ENCODE data around the gene LRP1-AS.

The LRP1-AS gene

DNA sequence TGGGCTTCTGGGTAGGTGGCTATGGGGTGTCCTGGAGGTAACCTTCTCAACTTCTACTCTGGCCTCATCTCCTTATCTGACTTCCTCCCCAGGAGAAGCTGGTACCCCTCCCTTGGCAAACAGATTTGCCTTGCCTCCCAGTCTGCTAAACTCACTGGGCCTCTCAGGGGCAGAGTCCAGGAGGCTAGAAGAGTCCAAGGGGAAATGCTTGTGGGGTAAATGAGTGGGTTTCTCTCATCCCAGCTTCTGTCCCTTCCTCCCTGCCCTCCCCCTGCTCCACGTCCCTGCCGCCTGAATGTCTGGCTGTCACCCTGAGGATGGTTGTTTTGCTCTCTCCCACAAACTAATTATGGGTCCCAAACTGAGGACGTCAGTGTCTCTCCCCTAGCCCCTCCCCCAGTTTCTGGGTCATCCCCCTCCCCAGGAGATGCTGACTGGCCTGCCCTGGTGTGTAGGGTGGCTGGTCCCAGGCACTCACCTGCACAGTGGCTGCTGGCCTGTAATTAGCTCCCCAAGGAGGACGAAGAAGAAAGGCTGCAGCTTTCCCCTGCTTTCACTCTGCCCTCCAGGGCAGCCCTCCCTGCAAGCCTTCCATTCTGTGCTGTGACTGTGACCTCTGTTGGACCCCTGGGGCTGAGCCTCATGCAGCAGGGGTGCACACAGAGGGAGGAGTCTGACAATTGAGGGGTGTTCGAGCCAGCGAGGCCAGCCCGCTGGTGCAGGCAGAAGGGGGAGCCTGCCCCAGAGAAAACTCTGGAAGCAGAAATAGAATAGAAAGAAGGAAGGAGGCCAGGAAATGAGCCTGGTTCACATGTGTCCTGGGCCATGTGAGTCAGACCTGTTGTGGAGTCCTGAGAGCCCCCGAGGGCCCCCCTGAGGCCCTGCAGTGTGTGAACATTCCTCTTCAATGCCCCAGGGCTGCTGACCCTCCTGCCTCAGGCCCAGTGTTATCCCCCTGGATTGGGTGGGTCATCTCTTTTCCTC, at the start of gene LRP1-AS:
Gene LRP1-AS, minus strand, starts transcription at position 659 of the 984 bp plus-strand sequence.
- in situ Hi-C loops (cut with HindIII; ENCODE audit: low pct_ligation_motif_present, low pct_unique_long_range_greater_than_20kb, low sequenced_read_pairs): no loop called here
- DNase-seq: no peak

DNA sequence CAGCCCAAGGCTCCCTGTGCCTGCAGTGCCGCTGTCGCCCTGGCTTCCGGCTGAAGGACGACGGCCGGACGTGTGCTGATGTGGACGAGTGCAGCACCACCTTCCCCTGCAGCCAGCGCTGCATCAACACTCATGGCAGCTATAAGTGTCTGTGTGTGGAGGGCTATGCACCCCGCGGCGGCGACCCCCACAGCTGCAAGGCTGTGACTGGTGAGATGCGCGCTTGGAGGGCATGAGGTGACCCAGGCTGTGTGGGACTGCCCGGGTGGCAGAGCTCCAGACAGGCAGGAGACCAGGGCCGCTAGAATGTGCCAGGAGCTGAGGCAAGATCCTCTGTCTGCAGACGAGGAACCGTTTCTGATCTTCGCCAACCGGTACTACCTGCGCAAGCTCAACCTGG, 49.5 kb upstream of the LRP1-AS start:
- in situ Hi-C loops (cut with HindIII; ENCODE audit: low pct_ligation_motif_present, low pct_unique_long_range_greater_than_20kb, low sequenced_read_pairs): no loop called here
- no peak for DNase-seq

DNA sequence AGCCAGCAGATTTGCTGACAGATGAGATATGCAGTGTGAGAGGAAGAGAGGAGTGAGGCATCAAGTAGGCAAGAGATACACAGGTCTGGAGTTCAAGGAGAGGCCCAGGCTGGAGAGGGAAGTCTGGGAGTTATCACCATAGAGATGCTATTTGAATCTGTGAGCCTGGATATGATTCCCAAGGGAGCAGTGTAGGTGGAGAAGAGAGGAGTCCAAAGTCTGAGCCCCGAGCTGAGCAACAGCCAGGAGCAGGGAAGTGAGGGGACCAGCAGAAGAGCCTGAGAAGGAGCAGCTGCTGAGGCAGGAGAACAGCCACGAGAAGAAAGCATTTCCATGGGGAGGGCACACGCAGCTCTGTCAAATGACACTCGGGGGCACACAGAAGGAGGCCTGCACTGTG, 49.0 kb upstream of the LRP1-AS start:
- no peak for DNase-seq
- in situ Hi-C loops (cut with HindIII; ENCODE audit: low pct_ligation_motif_present, low pct_unique_long_range_greater_than_20kb, low sequenced_read_pairs): no loop called here

DNA sequence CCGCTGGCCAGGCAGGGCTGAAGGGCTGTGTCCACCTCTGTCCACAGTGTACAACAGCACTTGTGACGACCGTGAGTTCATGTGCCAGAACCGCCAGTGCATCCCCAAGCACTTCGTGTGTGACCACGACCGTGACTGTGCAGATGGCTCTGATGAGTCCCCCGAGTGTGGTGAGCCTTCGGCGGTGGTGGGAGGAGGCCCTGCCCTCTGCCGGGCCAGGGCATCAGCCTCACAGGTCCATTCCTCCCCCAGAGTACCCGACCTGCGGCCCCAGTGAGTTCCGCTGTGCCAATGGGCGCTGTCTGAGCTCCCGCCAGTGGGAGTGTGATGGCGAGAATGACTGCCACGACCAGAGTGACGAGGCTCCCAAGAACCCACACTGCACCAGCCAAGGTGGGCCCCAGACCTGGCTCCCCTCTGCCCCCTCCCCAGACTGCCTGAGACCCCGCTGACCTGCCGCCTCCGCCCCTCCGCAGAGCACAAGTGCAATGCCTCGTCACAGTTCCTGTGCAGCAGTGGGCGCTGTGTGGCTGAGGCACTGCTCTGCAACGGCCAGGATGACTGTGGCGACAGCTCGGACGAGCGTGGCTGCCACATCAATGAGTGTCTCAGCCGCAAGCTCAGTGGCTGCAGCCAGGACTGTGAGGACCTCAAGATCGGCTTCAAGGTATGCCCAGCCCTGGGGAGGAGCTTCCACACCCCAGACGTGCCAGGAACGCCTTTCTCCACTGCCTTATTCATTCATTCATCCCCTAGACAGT, 48.4 kb upstream of the LRP1-AS start:
- in situ Hi-C loops (cut with HindIII; ENCODE audit: low pct_ligation_motif_present, low pct_unique_long_range_greater_than_20kb, low sequenced_read_pairs): no loop called here
- no peak for DNase-seq

DNA sequence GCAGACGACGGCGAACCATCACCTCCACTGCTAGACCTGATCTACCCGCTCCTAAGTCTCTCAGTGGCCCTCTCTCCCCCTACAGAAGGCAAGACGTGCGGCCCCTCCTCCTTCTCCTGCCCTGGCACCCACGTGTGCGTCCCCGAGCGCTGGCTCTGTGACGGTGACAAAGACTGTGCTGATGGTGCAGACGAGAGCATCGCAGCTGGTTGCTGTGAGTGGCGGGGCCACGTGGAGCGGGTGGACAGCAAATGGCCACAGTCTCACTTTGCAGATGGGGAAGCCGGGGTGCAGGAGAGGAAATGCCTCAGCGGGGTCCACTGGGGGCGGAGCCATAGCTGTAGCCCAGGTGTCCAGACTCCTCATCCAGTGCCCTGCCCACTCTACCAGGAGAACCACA, 47.8 kb upstream of the LRP1-AS start:
- DNase-seq: no peak
- in situ Hi-C loops (cut with HindIII; ENCODE audit: low pct_ligation_motif_present, low pct_unique_long_range_greater_than_20kb, low sequenced_read_pairs): no loop called here

DNA sequence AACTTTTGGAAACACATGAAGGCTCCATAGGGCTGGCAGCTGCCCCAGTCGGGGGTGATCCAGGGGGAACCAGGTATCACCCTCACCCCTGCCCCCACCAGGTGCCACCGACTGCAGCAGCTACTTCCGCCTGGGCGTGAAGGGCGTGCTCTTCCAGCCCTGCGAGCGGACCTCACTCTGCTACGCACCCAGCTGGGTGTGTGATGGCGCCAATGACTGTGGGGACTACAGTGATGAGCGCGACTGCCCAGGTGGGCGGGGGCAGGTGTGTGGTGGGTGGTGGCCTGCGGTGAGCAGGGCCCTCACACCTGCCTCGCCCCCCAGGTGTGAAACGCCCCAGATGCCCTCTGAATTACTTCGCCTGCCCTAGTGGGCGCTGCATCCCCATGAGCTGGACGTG, 46.8 kb upstream of the LRP1-AS start:
- DNase-seq: no peak
- in situ Hi-C loops (cut with HindIII; ENCODE audit: low pct_ligation_motif_present, low pct_unique_long_range_greater_than_20kb, low sequenced_read_pairs): no loop called here

DNA sequence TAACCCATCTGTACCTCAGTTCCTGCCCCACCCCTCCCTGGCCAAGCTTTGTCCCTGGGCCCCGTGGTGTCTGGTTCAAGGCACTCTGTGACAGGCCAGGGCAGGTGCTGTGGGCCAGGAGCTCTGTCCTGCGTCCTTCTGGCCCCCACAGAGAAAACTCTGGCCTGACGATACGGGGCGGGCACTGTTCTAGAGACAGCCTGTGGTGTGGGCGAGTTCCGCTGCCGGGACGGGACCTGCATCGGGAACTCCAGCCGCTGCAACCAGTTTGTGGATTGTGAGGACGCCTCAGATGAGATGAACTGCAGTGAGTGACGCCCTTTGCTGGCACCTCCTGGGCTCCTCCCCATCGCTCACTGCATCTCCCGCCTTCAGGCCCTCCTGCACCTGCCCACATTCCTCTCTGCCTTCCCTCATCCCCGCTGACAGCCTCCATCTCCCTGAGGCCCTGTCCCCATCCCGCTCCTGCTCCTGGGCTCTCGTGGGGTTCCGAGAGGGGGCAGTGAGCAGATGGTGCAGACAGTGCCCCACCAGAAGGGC, 46.4 kb upstream of the LRP1-AS start:
- in situ Hi-C loops (cut with HindIII; ENCODE audit: low pct_ligation_motif_present, low pct_unique_long_range_greater_than_20kb, low sequenced_read_pairs): no loop called here
- DNase-seq: no peak

DNA sequence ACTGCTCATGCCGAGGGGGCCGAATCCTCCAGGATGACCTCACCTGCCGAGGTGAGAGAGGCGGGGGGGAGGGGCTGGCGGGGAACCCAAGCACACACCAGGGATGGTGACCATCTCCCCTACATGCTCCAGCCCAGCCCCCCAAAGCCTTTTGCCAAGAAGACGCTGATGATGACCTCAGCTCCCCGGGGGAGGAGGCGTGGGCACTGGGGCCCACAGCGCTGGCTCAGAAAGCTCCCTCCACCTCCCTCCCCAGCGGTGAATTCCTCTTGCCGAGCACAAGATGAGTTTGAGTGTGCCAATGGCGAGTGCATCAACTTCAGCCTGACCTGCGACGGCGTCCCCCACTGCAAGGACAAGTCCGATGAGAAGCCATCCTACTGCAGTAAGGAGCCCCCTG, 45.5 kb upstream of the LRP1-AS start:
- no peak for DNase-seq
- in situ Hi-C loops (cut with HindIII; ENCODE audit: low pct_ligation_motif_present, low pct_unique_long_range_greater_than_20kb, low sequenced_read_pairs): no loop called here

DNA sequence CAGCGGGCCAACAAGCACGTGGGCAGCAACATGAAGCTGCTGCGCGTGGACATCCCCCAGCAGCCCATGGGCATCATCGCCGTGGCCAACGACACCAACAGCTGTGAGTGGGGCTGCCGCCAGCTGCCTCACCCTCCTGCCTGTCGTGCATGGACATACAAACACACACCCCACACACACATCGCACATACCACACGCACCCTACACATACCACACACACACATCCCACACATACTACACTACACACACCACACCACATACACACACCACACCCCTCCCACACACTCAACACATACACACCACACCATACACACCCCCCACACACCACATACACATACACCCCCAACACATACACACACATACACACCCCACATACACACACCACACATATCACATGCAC, 44.0 kb upstream of the LRP1-AS start:
- DNase-seq: no peak
- in situ Hi-C loops (cut with HindIII; ENCODE audit: low pct_ligation_motif_present, low pct_unique_long_range_greater_than_20kb, low sequenced_read_pairs): no loop called here

DNA sequence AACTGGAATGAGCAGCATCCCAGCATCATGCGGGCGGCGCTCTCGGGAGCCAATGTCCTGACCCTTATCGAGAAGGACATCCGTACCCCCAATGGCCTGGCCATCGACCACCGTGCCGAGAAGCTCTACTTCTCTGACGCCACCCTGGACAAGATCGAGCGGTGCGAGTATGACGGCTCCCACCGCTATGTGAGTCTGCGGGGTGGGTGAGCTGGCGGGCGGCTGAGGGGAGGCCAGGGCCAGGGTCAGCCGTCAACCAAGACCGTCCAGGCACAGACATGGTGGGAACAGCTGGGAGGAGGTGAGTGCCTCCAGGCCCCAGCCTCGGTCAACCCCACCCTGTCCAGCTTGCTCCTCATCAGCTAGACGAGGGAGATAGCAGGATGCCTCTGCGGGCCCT, 43.4 kb upstream of the LRP1-AS start:
- no peak for DNase-seq
- in situ Hi-C loops (cut with HindIII; ENCODE audit: low pct_ligation_motif_present, low pct_unique_long_range_greater_than_20kb, low sequenced_read_pairs): no loop called here

DNA sequence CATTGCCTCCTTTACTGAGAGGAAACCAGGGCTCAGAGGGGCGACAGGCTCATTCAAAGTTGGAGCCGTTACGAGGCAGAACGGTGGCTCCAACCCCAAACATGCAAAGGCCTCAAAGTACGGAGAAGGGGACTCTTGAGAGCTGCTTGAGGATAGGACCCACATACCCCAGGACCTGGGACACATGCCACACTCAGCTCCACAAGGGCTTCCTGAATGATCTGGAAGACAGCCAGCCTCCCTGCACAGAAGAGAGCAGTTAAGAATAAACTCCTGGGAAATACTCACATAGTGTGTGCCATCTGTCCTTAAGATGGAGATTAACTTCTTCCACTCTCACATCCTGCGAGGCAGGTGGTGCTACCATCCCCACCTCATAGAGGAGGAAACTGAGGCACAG, 42.6 kb upstream of the LRP1-AS start:
- no peak for DNase-seq
- in situ Hi-C loops (cut with HindIII; ENCODE audit: low pct_ligation_motif_present, low pct_unique_long_range_greater_than_20kb, low sequenced_read_pairs): no loop called here

DNA sequence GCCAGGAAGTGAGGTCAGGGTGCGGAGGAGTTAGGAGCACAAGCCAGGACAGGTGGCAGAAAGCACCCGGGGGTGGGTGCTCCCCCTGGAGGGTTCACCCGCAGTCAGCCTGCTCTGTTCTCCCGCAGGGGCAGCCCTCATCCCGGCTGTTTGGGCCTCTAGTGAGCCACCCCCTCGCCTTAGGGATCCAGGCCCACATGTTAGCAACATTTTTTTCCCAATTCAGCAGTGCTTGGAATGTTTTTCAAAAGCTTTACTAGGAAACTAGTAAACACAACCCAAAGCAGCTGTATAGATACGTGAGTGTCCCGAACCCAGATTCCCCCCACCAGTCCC, 40.6 kb upstream of the LRP1-AS start:
- in situ Hi-C loops (cut with HindIII; ENCODE audit: low pct_ligation_motif_present, low pct_unique_long_range_greater_than_20kb, low sequenced_read_pairs): no loop called here
- DNase-seq: no peak

DNA sequence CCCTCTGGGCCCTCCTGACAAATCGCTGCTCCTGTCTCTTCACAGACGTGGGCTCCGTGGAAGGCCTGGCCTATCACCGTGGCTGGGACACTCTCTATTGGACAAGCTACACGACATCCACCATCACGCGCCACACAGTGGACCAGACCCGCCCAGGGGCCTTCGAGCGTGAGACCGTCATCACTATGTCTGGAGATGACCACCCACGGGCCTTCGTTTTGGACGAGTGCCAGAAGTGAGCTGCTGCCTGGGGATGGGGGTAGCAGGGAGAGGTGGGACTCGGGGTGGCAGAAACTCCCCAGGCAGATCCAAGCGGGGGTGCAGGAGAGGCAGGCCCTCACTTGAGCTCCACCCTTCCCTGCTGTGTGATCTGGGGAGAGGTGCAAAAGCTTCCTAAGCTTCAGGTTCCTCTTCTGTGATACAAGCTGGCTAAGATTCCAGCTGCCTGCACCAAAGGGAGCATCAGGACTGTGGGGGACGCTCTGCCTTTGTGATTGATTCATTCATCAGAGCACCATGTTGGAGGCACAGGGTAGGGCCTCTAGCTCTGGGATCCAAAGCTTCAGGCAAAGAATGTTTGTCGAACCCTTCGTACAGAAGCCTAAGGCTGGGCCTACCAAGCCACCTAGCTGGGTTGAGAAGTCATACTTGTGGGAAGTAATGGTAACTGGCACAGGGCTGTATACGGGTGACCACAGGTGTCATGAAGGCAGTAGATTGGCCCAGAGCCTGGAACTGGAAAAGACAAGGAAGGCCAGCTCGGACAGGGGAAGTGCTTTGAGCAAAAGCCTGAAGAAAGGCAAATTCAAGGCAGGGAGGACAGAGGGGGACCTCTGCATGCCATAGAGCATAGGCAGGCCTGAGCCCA, 40.0 kb upstream of the LRP1-AS start:
- DNase-seq: no peak
- in situ Hi-C loops (cut with HindIII; ENCODE audit: low pct_ligation_motif_present, low pct_unique_long_range_greater_than_20kb, low sequenced_read_pairs): no loop called here

DNA sequence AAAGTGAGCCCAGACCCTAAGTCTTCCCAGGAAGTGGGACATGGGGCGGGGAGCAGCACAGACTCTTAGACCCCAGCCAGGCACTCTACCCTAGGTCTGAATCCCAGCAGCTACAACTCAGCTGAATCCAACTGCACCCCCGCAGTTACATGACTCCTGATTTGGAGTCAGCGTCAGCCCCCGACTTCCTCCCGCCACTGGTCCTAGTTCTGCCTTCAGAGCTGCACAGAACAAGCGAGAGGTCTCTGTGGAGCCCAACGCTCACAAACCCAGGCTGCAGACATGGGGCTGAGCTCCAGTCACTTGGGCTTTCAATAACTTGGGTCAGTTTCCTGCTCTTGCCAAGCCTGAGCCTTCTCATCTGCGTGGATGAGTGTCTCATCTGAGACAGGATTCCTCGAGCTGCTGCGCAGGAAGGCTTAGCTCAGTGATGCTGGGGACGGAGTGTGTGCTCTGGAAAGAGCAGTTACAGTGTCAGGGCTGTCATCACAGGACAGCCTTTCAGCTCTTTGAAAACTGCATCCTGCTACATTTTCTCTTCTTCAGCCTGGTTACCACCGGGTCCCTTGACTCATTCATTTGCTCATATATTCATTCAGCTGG, 38.6 kb upstream of the LRP1-AS start:
- DNase-seq: no peak
- in situ Hi-C loops (cut with HindIII; ENCODE audit: low pct_ligation_motif_present, low pct_unique_long_range_greater_than_20kb, low sequenced_read_pairs): no loop called here

DNA sequence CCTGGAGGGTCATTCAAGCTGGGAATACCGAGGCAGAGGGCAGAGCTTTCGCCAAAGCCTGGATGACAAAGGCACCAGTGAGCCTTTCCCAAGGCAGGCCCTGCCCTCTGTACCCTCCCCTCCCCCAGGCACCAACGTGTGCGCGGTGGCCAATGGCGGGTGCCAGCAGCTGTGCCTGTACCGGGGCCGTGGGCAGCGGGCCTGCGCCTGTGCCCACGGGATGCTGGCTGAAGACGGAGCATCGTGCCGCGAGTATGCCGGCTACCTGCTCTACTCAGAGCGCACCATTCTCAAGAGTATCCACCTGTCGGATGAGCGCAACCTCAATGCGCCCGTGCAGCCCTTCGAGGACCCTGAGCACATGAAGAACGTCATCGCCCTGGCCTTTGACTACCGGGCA, 38.0 kb upstream of the LRP1-AS start:
- no peak for DNase-seq
- in situ Hi-C loops (cut with HindIII; ENCODE audit: low pct_ligation_motif_present, low pct_unique_long_range_greater_than_20kb, low sequenced_read_pairs): no loop called here

DNA sequence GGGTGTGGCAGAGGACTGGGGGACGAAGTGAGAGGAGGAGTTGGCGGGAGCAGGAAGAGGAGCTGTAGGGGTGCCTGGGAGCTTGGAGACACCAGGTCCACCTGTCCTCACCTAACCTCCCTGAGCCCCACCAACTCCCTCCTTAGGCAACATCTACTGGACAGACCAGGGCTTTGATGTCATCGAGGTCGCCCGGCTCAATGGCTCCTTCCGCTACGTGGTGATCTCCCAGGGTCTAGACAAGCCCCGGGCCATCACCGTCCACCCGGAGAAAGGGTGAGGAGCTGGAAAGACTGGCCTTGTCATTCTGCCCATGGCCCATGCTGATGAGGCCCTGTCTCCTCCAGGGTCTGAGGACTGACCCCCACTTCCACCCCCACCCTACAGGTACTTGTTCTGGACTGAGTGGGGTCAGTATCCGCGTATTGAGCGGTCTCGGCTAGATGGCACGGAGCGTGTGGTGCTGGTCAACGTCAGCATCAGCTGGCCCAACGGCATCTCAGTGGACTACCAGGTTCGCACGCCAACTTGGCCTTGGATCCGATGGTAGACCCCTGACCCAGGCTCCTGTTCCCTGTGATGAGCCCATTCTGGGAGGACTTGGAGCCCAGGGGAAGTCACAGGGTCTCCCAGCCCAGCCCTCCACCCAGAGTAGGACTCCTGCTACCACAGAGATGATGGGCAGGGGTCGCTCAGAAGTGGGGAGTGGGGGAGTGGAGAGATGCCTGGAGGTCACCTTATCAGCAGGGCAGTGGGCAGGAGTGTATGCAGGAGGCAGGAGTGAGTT, 36.7 kb upstream of the LRP1-AS start:
- DNase-seq: no peak
- in situ Hi-C loops (cut with HindIII; ENCODE audit: low pct_ligation_motif_present, low pct_unique_long_range_greater_than_20kb, low sequenced_read_pairs): no loop called here

DNA sequence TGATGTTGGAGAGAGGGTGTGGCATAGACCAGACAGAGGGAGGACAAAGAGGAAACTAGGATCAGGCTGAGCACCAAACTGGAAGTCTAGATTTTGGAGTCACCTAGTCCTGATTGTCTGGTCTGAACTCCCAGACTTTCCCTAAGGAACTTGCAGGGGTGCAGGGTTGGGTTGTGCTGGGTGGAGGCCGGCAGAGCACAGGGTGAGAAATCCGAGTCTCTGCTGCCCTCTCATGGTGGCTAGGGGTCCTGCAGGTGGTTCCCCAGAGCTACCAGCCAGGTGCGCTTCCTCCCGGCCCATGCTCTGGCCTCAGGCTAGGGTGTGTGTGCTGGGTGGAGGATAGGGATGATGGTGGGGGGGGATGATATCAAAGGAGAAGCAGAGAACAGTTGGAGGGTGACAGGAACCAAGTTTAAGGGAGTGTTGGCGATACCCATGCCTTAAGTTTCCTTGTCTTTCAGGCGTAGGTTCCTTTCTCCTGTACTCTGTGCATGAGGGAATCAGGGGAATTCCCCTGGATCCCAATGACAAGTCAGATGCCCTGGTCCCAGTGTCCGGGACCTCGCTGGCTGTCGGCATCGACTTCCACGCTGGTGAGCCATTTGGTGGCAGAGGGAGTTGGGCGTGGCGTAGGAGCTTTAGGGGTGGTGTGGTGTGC, 35.6 kb upstream of the LRP1-AS start:
- in situ Hi-C loops (cut with HindIII; ENCODE audit: low pct_ligation_motif_present, low pct_unique_long_range_greater_than_20kb, low sequenced_read_pairs): no loop called here
- DNase-seq: peak; percentile 78

Data from ACHN (cell line).